GM12878 (cell line): Measurements from ENCODE around the gene DENND4C.

ENCODE experiments used
- ATF3 ChIP-seq: IDR thresholded peaks from 2 replicates; pipeline ENCODE4 v1.6.1; 2011; ENCODE audit warnings: low read depth, mild to moderate bottlenecking, low read length, moderate library complexity, borderline replicate concordance; ENCODE audit errors: extremely low read depth
- CHD2 ChIP-seq: IDR thresholded peaks from 2 replicates; pipeline ENCODE4 v1.6.1; 2011; ENCODE audit warnings: low read depth, low read length, improper control_type of control experiment, borderline replicate concordance
- CTCF ChIP-seq, 3 experiments: IDR thresholded peaks in 2 of 3; conservative IDR thresholded peaks in 1 of 3; 2 replicates each; pipeline ENCODE4 v1.5.1; 2011; ENCODE audit warnings: low read depth in 3 of 3, low read length in 3 of 3, mild to moderate bottlenecking in 3 of 3, control low read depth in 2 of 3, moderate library complexity in 2 of 3, inconsistent platforms in 1 of 3, mixed read lengths in 1 of 3; ENCODE audit not compliant: control insufficient read depth in 2 of 3, insufficient read depth in 1 of 3; ENCODE audit errors: extremely low read depth in 1 of 3
- EP300 ChIP-seq, 2 experiments: fragments of 150-350 bp in 1 of 2; IDR thresholded peaks; 2 replicates each; pipeline ENCODE4 v1.6.1; 2011 to 2012; ENCODE audit warnings: low read depth in 2 of 2, low read length in 2 of 2, borderline replicate concordance in 1 of 2, improper control_type of control experiment in 1 of 2, inconsistent platforms in 1 of 2; ENCODE audit not compliant: control insufficient read depth in 1 of 2
- ESRRA ChIP-seq: IDR thresholded peaks from 2 replicates; pipeline ENCODE4 v1.6.1; 2012; ENCODE audit warnings: mild to moderate bottlenecking, low read length, improper control_type of control experiment
- EZH2 ChIP-seq: IDR thresholded peaks from 2 replicates; pipeline ENCODE4 v1.6.1; 2012; ENCODE audit warnings: low read depth, mild to moderate bottlenecking, control low read depth, inconsistent platforms, low read length, borderline replicate concordance; ENCODE audit not compliant: control insufficient read depth
- JUNB ChIP-seq: IDR thresholded peaks from 2 replicates; pipeline ENCODE4 v1.6.1; 2016; ENCODE audit warnings: antibody characterized with exemption, mild to moderate bottlenecking
- JUND ChIP-seq: IDR thresholded peaks from 2 replicates; pipeline ENCODE4 v1.6.1; 2012; ENCODE audit warnings: low read depth, mild to moderate bottlenecking, low read length, improper control_type of control experiment, moderate library complexity
- MAX ChIP-seq: IDR thresholded peaks from 2 replicates; pipeline ENCODE4 v1.6.1; 2012; ENCODE audit warnings: low read depth, low read length, improper control_type of control experiment
- POLR2A ChIP-seq: IDR thresholded peaks from 2 replicates; pipeline ENCODE4 v1.6.1; 2011; ENCODE audit warnings: low read depth, mild to moderate bottlenecking, low read length
- RFX5 ChIP-seq: IDR thresholded peaks from 2 replicates; pipeline ENCODE4 v1.6.1; 2011; ENCODE audit warnings: low read depth, low read length, improper control_type of control experiment
- SMAD1 ChIP-seq: fragments of 450-650 bp; IDR thresholded peaks from 2 replicates; pipeline ENCODE4 v1.6.1; 2018; ENCODE audit warnings: mild to moderate bottlenecking, low read depth; ENCODE audit not compliant: partially characterized antibody
- ZBTB40 ChIP-seq: fragments of 450-650 bp; IDR thresholded peaks from 2 replicates; pipeline ENCODE4 v1.6.1; 2016; ENCODE audit warnings: mild to moderate bottlenecking, moderate library complexity, borderline replicate concordance
- ZNF274 ChIP-seq: IDR thresholded peaks from one replicate; pipeline ENCODE4 v1.8.0; 2011; ENCODE audit not compliant: insufficient read length, insufficient read depth

- TF ChIP-seq CTCF (IDR thresholded peaks at IDR 0.05 in 2 of 3, conservative IDR thresholded peaks at IDR 0.05 in 1 of 3; ENCODE audit: control insufficient read depth in 2 of 3, extremely low read depth in 1 of 3, insufficient read depth in 1 of 3, low read depth in 3 of 3, low read length in 3 of 3) (no peak), EP300 (IDR thresholded peaks at IDR 0.05; ENCODE audit: borderline replicate concordance in 1 of 2, control insufficient read depth in 1 of 2, low read depth in 2 of 2, low read length in 2 of 2) (no peak), JUND (no peak), SMAD1 (no peak), ZNF274 (no peak), CHD2 (no peak), EZH2 (no peak), POLR2A (no peak), MAX (no peak), ATF3 (no peak), ESRRA (no peak), JUNB (no peak), RFX5 (no peak), ZBTB40 (no peak)
Observed at GRCh38 chr9:19411316-19411715, 180.8 kb downstream of the DENND4C start.
